GM18526 (cell line): ENCODE measurements around the gene CASP10.

Source experiments
- POLR2A ChIP-seq: IDR thresholded peaks from 3 replicates; pipeline ENCODE4 v1.6.1; 2011; ENCODE audit not compliant: insufficient read length; ENCODE audit errors: extremely low read depth

The CASP10 gene

GRCh38 chr2:201260302-201260800 lies 77.4 kb downstream of the CASP10 start, which contains the start of gene CASP8:
CASP8 (plus strand) TSS chr2:201260536; CDS start chr2:201266487, 5,951 bp downstream.
- no peak for TF ChIP-seq POLR2A

GRCh38 chr2:201261471-201261870 lies 78.5 kb downstream of the CASP10 start:
- no peak for TF ChIP-seq POLR2A

DNA sequence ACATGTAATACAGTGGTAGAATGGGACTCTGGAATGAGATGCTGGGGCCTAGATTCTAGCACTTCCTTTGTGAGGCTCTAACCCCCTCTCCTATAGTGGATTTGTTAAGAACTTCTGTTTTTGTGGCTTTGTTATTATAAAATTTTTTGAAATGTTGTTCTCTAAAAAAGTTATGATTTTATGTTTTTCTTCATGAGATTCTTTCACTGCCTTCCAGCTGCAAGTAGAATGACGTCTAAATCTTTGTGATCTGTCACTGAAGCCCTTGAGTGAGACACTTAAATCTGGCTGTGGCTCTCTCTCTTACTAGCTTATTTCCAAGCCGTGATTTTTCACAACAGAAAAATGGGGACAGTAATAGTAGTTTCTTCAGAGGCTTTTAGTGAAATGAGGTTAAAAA lies 79.0 kb downstream of the CASP10 start:
- TF ChIP-seq POLR2A = no peak

- TF ChIP-seq POLR2A = no peak
Observed at GRCh38 chr2:201262718-201263117, 79.8 kb downstream of the CASP10 start.

DNA sequence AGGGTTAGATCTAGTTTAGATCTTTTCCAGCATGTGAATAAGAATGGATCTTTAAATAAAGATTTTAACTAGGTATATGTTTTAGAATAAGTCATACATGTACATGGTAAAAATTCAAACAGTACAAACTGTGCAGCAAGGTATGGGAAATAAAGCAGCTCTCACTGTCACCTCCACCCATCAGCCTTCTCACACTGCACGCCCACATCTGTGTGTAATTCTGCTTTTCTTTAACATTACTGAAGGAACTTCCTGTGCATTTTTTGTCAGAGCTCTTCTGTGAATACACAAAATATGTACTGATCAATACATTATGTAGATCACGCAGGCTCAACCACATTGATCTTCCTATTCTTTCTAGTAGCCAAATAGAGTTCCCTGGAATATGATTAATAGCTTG lies 80.8 kb downstream of the CASP10 start:
- TF ChIP-seq POLR2A = no peak

DNA sequence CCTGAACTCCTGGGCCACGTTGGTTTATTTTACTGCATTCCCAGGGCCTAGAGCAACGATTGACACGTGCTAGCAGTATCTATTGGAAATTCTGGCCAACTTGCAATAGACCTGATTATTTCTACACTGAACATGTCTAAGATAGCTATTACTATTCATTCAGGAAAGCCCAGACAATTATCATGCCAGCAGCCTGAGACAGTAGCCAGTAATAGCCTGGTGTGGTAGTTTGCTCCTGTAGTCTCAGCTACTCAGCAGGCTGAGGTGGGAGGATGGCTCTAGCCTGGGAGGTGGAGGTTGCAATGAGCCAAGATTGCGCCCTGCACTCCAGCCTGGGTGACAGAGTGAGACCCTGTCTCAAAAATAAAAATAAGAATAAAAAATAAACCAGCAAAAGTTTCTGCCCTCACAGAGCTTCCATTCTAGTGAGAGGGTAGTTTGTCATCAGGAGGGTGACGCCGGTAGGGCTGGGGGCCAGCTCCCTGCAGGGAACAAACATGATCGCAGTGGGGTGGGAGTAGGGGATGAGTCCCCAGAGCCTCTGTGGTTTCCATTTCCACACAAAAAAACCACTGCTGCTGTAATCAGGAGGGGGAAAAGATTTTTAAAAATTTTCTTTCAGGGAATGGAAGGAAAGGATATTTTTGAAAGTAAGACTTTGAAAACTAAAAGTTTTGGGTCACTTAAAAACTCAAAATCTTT lies 81.7 kb downstream of the CASP10 start:
- TF ChIP-seq POLR2A = no peak

- no peak for TF ChIP-seq POLR2A
Observed at GRCh38 chr2:201266629-201267028, 83.7 kb downstream of the CASP10 start.

- TF ChIP-seq POLR2A = no peak
Observed at GRCh38 chr2:201267278-201268030, 84.5 kb downstream of the CASP10 start.

- TF ChIP-seq POLR2A = no peak
Observed at GRCh38 chr2:201269764-201270163, 86.8 kb downstream of the CASP10 start.

GRCh38 chr2:201270293-201271001 lies 87.5 kb downstream of the CASP10 start:
- TF ChIP-seq POLR2A = no peak

- no peak for TF ChIP-seq POLR2A
Observed at GRCh38 chr2:201271917-201272316, 89.0 kb downstream of the CASP10 start.

DNA sequence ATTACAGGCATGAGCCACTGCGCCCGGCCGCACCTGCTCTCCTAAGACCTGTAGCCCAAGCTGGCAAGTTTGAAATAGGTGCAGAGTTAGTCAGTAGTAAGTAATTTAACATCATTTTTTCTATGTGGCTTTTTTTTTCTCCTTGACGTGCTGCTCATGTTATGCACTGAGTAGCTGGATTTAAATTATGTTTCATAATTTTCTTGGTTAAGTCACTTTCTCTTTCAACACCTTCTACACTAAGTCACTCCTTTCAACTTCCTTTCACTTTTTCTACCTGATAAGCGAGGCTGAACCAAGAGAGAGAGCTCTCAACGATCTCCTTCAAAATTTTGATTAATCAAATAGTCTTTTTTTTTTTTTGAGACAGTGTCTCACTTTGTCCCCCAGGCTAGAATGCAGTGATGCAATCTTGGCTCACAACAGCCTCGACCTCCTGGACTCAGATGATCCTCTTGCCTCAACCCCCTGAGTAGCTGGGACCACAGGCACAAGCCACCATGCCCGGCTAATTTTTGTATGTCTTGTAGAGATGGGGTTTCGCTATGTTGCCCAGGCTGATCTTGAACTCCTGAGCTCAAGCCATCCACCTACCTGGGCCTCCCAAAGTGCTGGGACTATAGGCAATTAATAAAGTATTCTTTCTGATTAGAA lies 90.5 kb downstream of the CASP10 start:
- TF ChIP-seq POLR2A = no peak

GRCh38 chr2:201275069-201275468 lies 92.1 kb downstream of the CASP10 start:
- TF ChIP-seq POLR2A = no peak

- TF ChIP-seq POLR2A = no peak
Observed at GRCh38 chr2:201275990-201276389, 93.0 kb downstream of the CASP10 start.

DNA sequence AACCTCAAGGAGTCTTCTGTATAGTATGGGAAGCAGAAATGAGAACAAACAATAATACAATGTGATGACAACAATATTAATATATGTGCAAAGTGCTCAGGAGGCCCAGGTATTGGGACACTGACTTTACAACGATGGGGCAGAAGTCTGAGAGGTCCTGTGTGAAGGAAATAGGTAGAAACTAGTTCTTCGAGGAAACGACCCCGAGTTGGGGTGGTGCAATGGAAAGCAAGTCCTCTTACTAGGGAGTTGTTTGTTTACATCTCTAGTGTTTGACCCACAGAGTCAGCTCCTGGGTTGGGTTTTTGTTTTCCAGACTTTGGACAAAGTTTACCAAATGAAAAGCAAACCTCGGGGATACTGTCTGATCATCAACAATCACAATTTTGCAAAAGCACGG lies 93.6 kb downstream of the CASP10 start:
- TF ChIP-seq POLR2A = no peak
